PC-3 (cell line): ENCODE results near the gene GALNT18.

ENCODE experiments used
- EZH2 ChIP-seq: fragments of 300-600 bp; sonication (generic); IDR thresholded peaks from one replicate; pipeline ENCODE4 v1.6.1; 2017; ENCODE audit warnings: antibody characterized with exemption, mild to moderate bottlenecking, low read length; ENCODE audit not compliant: unreplicated experiment
- EZH2phosphoT487 ChIP-seq: fragments of 300-600 bp; sonication (generic); IDR thresholded peaks from 2 replicates; pipeline ENCODE4 v1.6.1; 2018; ENCODE audit warnings: mild to moderate bottlenecking, antibody characterized with exemption, low read length, borderline replicate concordance
- TF ChIP-seq, protein P1 (sequence below): fragments of 300-600 bp; sonication (generic); conservative IDR thresholded peaks from 2 replicates; pipeline ENCODE4 v1.5.1; 2017; ENCODE audit warnings: antibody characterized with exemption, low read depth, mild to moderate bottlenecking, low read length

DNA sequence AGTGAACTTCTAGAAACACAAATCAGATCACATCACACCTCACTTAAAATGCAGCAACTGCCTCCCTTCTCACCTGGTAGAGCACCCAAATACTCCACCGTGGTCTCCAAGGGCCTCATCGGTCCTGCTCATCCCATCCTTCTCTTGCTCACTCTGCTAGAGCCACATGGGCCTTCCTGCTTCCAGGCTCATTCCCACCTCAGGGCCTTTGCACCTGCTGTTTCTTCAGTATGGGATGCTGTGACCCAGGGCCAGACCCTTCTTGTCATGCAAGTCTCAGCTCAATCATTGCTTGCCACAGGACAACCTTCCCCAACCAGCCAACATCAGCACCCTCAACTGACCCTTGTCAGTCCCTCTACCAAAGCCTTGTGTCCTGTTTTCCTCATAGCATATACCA is 124.9 kb downstream of the GALNT18 start:
- TF ChIP-seq, protein P1, sequence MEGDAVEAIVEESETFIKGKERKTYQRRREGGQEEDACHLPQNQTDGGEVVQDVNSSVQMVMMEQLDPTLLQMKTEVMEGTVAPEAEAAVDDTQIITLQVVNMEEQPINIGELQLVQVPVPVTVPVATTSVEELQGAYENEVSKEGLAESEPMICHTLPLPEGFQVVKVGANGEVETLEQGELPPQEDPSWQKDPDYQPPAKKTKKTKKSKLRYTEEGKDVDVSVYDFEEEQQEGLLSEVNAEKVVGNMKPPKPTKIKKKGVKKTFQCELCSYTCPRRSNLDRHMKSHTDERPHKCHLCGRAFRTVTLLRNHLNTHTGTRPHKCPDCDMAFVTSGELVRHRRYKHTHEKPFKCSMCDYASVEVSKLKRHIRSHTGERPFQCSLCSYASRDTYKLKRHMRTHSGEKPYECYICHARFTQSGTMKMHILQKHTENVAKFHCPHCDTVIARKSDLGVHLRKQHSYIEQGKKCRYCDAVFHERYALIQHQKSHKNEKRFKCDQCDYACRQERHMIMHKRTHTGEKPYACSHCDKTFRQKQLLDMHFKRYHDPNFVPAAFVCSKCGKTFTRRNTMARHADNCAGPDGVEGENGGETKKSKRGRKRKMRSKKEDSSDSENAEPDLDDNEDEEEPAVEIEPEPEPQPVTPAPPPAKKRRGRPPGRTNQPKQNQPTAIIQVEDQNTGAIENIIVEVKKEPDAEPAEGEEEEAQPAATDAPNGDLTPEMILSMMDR: no peak
- no peak for TF ChIP-seq EZH2
- TF ChIP-seq EZH2phosphoT487: no peak
